Smooth muscle cell (in vitro differentiated cells): ENCODE results near the gene LIMK1. TPM values are rescaled to one million over a fixed set of nuclear protein-coding genes. Genes with fewer than 3 reads are reported as not detected.

ENCODE experiments used
- DNase-seq: peaks from one replicate; lab custom pipeline; 2025; ENCODE audit not compliant: unreplicated experiment; lab: John Stamatoyannopoulos, UW
- H2AFZ ChIP-seq: fragments of 200-600 bp; sonication (generic); 2 replicates; pipeline ENCODE4 v1.6.0; 2016; ENCODE audit warnings: antibody characterized with exemption, low read depth, mild to moderate bottlenecking
- H3F3A ChIP-seq: fragments of 200-600 bp; sonication (generic); 2 replicates; pipeline ENCODE4 v1.6.0; 2017; ENCODE audit warnings: antibody characterized with exemption, low read depth
- H3K27ac ChIP-seq: fragments of 200-600 bp; sonication (generic); 2 replicates; pipeline ENCODE4 v1.5.1; 2016; ENCODE audit warnings: low read depth, mild to moderate bottlenecking
- H3K27me3 ChIP-seq: fragments of 200-600 bp; sonication (generic); 2 replicates; pipeline ENCODE4 v1.6.1; 2016; ENCODE audit warnings: low read depth, mild to moderate bottlenecking
- H3K36me3 ChIP-seq: fragments of 200-600 bp; sonication (generic); 2 replicates; pipeline ENCODE4 v1.5.1; 2016; ENCODE audit warnings: low read depth
- H3K4me1 ChIP-seq: fragments of 200-600 bp; sonication (generic); 2 replicates; pipeline ENCODE4 v1.5.1; 2016; ENCODE audit warnings: low read depth
- H3K4me2 ChIP-seq: fragments of 200-600 bp; sonication (generic); 2 replicates; pipeline ENCODE4 v1.6.0; 2016; ENCODE audit warnings: mild to moderate bottlenecking
- H3K4me3 ChIP-seq: fragments of 200-600 bp; sonication (generic); 2 replicates; pipeline ENCODE4 v1.5.1; 2016; ENCODE audit warnings: mild to moderate bottlenecking
- H3K79me2 ChIP-seq: fragments of 200-600 bp; sonication (generic); 2 replicates; pipeline ENCODE4 v1.6.0; 2016; ENCODE audit warnings: low read depth, mild to moderate bottlenecking
- H3K9ac ChIP-seq: fragments of 200-600 bp; sonication (generic); 2 replicates; pipeline ENCODE4 v1.6.0; 2016; ENCODE audit warnings: low read depth
- H3K9me3 ChIP-seq: fragments of 200-600 bp; sonication (generic); replicated peaks from 2 replicates; pipeline ENCODE4 v1.5.1; 2016; ENCODE audit warnings: low read depth
- H4K20me1 ChIP-seq: fragments of 200-600 bp; sonication (generic); 2 replicates; pipeline ENCODE4 v1.6.0; 2016; ENCODE audit warnings: low read depth
- CTCF ChIP-seq: fragments of 200-600 bp; sonication (generic); IDR thresholded peaks from 2 replicates; pipeline ENCODE4 v1.5.1; 2017; ENCODE audit warnings: borderline replicate concordance, mild to moderate bottlenecking, antibody characterized with exemption; ENCODE audit not compliant: insufficient read depth, poor library complexity, severe bottlenecking
- WGBS: methylation state at CpG from one replicate; pipeline ENCODE4 v1.1.7; 2016; ENCODE audit warnings: low lambda C conversion rate; 5-methylcytosine and 5-hydroxymethylcytosine counted together
- polyA plus RNA-seq: library from polyadenylated mRNA; unstranded; fragments of >200 nt; fragmentation: Nextera tagmentation; extraction: Ambion mirVana; gene quantifications from 2 replicates; pipeline ENCODE4 v1.2.1, GENCODE V29; 2016
- total RNA-seq: library from RNA; depleted of rRNA; stranded (reverse); fragments of >200 nt; gene quantifications from 2 replicates; pipeline ENCODE4 v1.2.3, GENCODE V29; 2014

LIMK1 gene
- total and polyA plus RNA-seq, 2 experiments from 2014 or later: 23.6 to 29.2 TPM

GRCh38 chr7:74051193-74051592 is 32.4 kb upstream of the LIMK1 start:
- Histone ChIP-seq H3K9ac (no peak overlapping the region), H3K4me3 (no peak overlapping the region), H2AFZ (no peak overlapping the region), H3K36me3 (no peaks in the 10 kb centered on the region), H3K27ac (no peak overlapping the region), H3F3A (no peaks in the 10 kb centered on the region), H3K79me2 (no peaks in the 10 kb centered on the region), H3K27me3 (peaks cover 18% of the 10 kb centered on the region), H3K4me2 (peak overlapping the region; percentile 39), H4K20me1 (no peaks in the 10 kb centered on the region), H3K9me3 (no peaks in the 10 kb centered on the region), H3K4me1 (no peaks in the 10 kb centered on the region)
- 42% methylated on average over 10 of the region's 10 CpGs for WGBS
- no peak for DNase-seq
- no peak for TF ChIP-seq CTCF

- H3K36me3 ChIP-seq: no peaks in the 10 kb centered on the region
Measured at GRCh38 chr7:74051629-74052410, 31.8 kb upstream of the LIMK1 start.

DNA sequence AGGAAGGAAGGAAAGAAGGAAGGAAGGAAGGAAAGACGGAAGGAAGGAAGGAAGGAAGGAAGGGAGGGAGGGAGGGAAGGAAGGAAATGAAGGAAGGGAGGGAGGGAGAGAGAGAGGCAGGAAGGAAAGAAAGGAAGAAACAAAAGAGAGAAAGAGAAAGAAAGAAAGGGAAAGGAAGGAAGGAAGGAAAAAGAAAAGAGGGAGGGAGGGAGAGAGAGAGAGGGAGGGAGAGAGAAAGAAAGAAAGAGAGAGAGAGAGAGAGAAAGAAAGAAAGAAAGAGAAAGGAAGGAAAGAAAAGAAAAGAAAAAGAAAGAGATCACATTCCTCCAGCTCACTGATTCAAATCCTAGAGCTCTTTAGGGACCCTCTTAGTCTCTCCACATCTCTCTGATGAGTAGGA is 31.0 kb upstream of the LIMK1 start:
- Histone ChIP-seq H3K9me3 (no peaks in the 10 kb centered on the region), H4K20me1 (no peaks in the 10 kb centered on the region), H3K4me2 (no peak overlapping the region), H3K27me3 (peaks cover 20% of the 10 kb centered on the region), H3K9ac (no peak overlapping the region), H2AFZ (no peak overlapping the region), H3K27ac (no peak overlapping the region), H3K4me1 (no peaks in the 10 kb centered on the region), H3K4me3 (no peak overlapping the region), H3K36me3 (no peaks in the 10 kb centered on the region), H3K79me2 (no peaks in the 10 kb centered on the region), H3F3A (no peaks in the 10 kb centered on the region)
- no CpG with 5 or more reads among the region's 1 CpG for WGBS
- no peak for DNase-seq
- no peak for TF ChIP-seq CTCF

More at GRCh38 chr7:74051629-74052410, 31.8 kb upstream of the LIMK1 start:
- Histone ChIP-seq H4K20me1 (no peaks in the 10 kb centered on the region), H3K9ac (no peak overlapping the region), H3F3A (no peaks in the 10 kb centered on the region), H3K4me1 (no peaks in the 10 kb centered on the region), H3K4me2 (peak overlapping the region; percentile 39), H2AFZ (no peak overlapping the region), H3K4me3 (no peak overlapping the region), H3K27me3 (peaks cover 18% of the 10 kb centered on the region), H3K9me3 (no peaks in the 10 kb centered on the region), H3K27ac (no peak overlapping the region), H3K79me2 (no peaks in the 10 kb centered on the region)
- WGBS: 54% methylated on average over 16 of the region's 16 CpGs
- TF ChIP-seq CTCF: peak; percentile 38
- no peak for DNase-seq
